ENCODE results near the gene FAF2. TPM values are rescaled to one million over a fixed set of nuclear protein-coding genes. Genes with fewer than 3 reads are reported as not detected.

The FAF2 gene
- total RNA-seq, 2 experiments from 2014 or later: 37.6 to 44.8 TPM

GRCh38 chr5:176410486-176411180 is 37.6 kb upstream of the FAF2 start:
- ChIA-PET POLR2A (no interaction called here), CTCF (interaction anchor here (0.6 to 0.9 kb wide), 3 partner anchors 74 to 249 kb away, joined by 3 to 4 read pairs (median 3); no protein-coding TSS in a partner anchor)
- Mint-ChIP-seq H3K9me3 (ENCODE audit: low read depth) (no peaks in the 10 kb centered on the region), H3K27me3 (no peaks in the 10 kb centered on the region), H3K36me3 (ENCODE audit: low read depth) (peaks cover 8% of the 10 kb centered on the region), H3K27ac (no peak overlapping the region), H3K4me1 (peaks cover 28% of the 10 kb centered on the region), H3K4me3 (no peak overlapping the region)
- intact Hi-C loops (cut with DNase I, micrococcal nuclease): loop anchor here in 1 of 2 experiments (10.0 kb wide), 2 partner anchors 134 to 164 kb away; partner anchors contain the start of gene CDHR2
- DNase-seq: no peak
- no peak for ATAC-seq

- intact Hi-C loops (cut with DNase I, micrococcal nuclease): loop anchor here in 1 of 2 experiments (10.0 kb wide), 2 partner anchors 132 to 162 kb away; partner anchors contain the start of gene CDHR2
- POLR2A ChIA-PET: interaction anchor here (0.7 kb wide), 1 partner anchor 87 kb away, joined by 3 read pairs; no protein-coding TSS in a partner anchor
- CTCF ChIA-PET: interaction anchor here (0.7 kb wide), 2 partner anchors 157 to 161 kb away, joined by 3 read pairs; no protein-coding TSS in a partner anchor
- peaks cover 36% of the 10 kb centered on the region for H3K4me1 Mint-ChIP-seq
- no peaks in the 10 kb centered on the region for H3K27me3 Mint-ChIP-seq
- peaks cover 5% of the 10 kb centered on the region for H3K36me3 Mint-ChIP-seq (ENCODE audit: low read depth)
- ATAC-seq (no peak), DNase-seq (no peak)
- no peaks in the 10 kb centered on the region for H3K9me3 Mint-ChIP-seq (ENCODE audit: low read depth)
- no peak overlapping the region for H3K4me3 Mint-ChIP-seq
- H3K27ac Mint-ChIP-seq: no peak overlapping the region
These were observed 35.5 kb upstream of the FAF2 start for GRCh38 chr5:176412517-176413254.

GRCh38 chr5:176413255-176413565 is 35.0 kb upstream of the FAF2 start:
- no peak overlapping the region for H3K27ac Mint-ChIP-seq
- H3K27me3 Mint-ChIP-seq: no peaks in the 10 kb centered on the region
- ChIA-PET POLR2A (interaction anchor here (0.7 kb wide), 1 partner anchor 87 kb away, joined by 3 read pairs; no protein-coding TSS in a partner anchor), CTCF (interaction anchor here (0.7 kb wide), 1 partner anchor 160 kb away, joined by 3 read pairs; no protein-coding TSS in a partner anchor)
- peaks cover 5% of the 10 kb centered on the region for H3K36me3 Mint-ChIP-seq (ENCODE audit: low read depth)
- ATAC-seq (no peak), DNase-seq (no peak)
- intact Hi-C loops (cut with DNase I, micrococcal nuclease): loop anchor here in 1 of 2 experiments (10.0 kb wide), 2 partner anchors 132 to 162 kb away; partner anchors contain the start of gene CDHR2
- no peaks in the 10 kb centered on the region for H3K9me3 Mint-ChIP-seq (ENCODE audit: low read depth)
- H3K4me1 Mint-ChIP-seq: peaks cover 36% of the 10 kb centered on the region
- H3K4me3 Mint-ChIP-seq: no peak overlapping the region

- ChIA-PET POLR2A (interaction anchor here (0.6 kb wide), 1 partner anchor 94 kb away, joined by 10 read pairs; no protein-coding TSS in a partner anchor), CTCF (no interaction called here)
- Mint-ChIP-seq H3K27ac (no peak overlapping the region), H3K36me3 (ENCODE audit: low read depth) (peaks cover 5% of the 10 kb centered on the region), H3K4me1 (peaks cover 36% of the 10 kb centered on the region), H3K4me3 (no peak overlapping the region), H3K27me3 (no peaks in the 10 kb centered on the region), H3K9me3 (ENCODE audit: low read depth) (no peaks in the 10 kb centered on the region)
- intact Hi-C loops (cut with DNase I, micrococcal nuclease): loop anchor here in 1 of 2 experiments (10.0 kb wide), 2 partner anchors 131 to 161 kb away; partner anchors contain the start of gene CDHR2
- ATAC-seq (no peak), DNase-seq (no peak)
These were observed 34.4 kb upstream of the FAF2 start for GRCh38 chr5:176413709-176414191.

DNA sequence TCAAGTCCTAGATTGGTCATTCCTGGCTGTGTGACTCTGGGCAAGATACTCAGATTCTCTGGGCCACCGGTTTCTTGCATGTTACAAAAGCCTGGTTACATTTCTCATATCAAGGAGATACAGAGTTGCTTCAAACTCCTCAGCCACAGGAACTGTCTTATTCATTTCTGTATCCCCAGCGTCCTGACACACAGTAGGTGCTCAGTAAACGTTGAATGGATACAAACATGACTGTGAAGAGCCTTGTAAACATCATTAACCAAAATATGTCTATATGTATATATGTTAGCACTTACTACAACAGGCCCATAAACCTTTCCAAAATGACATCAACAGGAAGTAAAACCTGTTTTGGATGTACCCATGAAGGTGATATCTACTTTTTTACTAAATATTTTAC is 33.5 kb upstream of the FAF2 start:
- H3K27me3 Mint-ChIP-seq: no peaks in the 10 kb centered on the region
- intact Hi-C loops (cut with DNase I, micrococcal nuclease): loop anchor here in 1 of 2 experiments (10.0 kb wide), 2 partner anchors 130 to 160 kb away; partner anchors contain the start of gene CDHR2
- ATAC-seq (no peak), DNase-seq (no peak)
- peaks cover 36% of the 10 kb centered on the region for H3K4me1 Mint-ChIP-seq
- peaks cover 5% of the 10 kb centered on the region for H3K36me3 Mint-ChIP-seq (ENCODE audit: low read depth)
- POLR2A ChIA-PET: no interaction called here
- H3K9me3 Mint-ChIP-seq (ENCODE audit: low read depth): no peaks in the 10 kb centered on the region
- peak overlapping the region; percentile 74 for H3K4me3 Mint-ChIP-seq
- CTCF ChIA-PET: interaction anchor here (1.1 to 4.7 kb wide), 2 partner anchors 34 to 116 kb away, joined by 5 to 22 read pairs; partner anchors contain the start of gene FAF2
- peak overlapping the region; percentile 29 for H3K27ac Mint-ChIP-seq

GRCh38 chr5:176415240-176415951 is 32.8 kb upstream of the FAF2 start:
- Mint-ChIP-seq H3K36me3 (ENCODE audit: low read depth) (peaks cover 2% of the 10 kb centered on the region), H3K27ac (peak overlapping the region; percentile 76), H3K27me3 (no peaks in the 10 kb centered on the region), H3K4me1 (peaks cover 36% of the 10 kb centered on the region), H3K4me3 (peak overlapping the region; percentile 74), H3K9me3 (ENCODE audit: low read depth) (no peaks in the 10 kb centered on the region)
- peak; percentile 18 for DNase-seq
- CTCF ChIA-PET: interaction anchor here (0.6 to 4.7 kb wide), 7 partner anchors 8 to 116 kb away, joined by 3 to 22 read pairs (median 5); partner anchors contain the start of gene FAF2
- ATAC-seq: peak; percentile 1
- POLR2A ChIA-PET: interaction anchor here (0.5 to 0.8 kb wide), 2 partner anchors 122 to 970 kb away, joined by 3 to 5 read pairs; partner anchors contain the start of gene RNF44
- intact Hi-C loops (cut with DNase I, micrococcal nuclease): loop anchor here in 1 of 2 experiments (10.0 kb wide), 2 partner anchors 129 to 159 kb away; partner anchors contain the start of gene CDHR2

DNA sequence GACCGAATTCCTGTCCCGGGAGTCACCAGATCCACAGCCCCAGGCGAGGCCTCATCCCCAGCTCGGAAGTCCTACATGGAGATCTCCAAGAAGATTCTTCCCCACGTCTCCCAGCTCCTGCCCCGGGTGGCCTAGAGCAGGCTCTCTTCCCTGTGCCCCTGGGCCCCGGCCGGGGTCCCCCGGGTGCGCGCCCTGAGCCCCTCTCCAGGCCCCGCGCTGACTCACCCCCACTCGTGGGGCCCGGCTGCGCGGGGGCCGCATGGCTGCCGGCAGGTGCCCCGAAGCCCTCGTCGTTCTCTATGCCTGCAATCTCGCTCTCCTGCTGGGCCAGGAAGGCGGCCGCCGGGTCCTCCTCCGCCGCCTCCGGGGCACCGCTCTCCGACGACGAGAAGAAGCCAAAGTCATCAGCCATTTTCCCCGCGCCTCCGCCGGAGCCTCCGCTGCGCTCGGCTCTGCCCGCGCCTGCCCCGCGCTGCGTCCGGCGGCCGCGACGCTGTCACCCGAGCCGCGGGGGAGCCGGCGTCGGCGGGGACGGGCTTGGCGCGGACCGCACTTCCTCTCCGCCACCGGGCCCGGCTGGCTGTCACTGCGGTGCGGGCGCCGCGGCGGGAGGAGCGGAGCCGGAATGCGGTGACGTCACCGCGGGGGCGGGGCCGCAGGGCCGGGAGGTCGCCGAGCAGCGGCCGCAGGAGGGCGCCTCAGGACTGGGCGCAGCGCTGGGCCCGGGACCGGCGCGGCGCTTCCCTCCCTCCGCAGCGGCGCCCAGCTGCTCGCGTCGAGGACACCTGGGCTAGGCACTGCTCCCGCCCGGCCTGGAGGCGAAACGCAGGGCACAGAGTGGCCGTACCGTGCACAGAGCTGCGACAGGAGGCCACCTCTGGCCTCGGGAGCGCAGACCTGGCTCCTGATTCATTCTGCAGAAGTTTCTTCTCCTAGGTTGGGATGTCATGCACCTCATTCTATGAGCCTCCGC is 31.9 kb upstream of the FAF2 start, which contains the start of gene CLTB:
Gene CLTB, minus strand, starts transcription at position 588 of the 973 bp plus-strand sequence. Its CDS starts 176 bp downstream, at position 412.
- peak; percentile 94 for DNase-seq
- intact Hi-C loops (cut with DNase I, micrococcal nuclease): loop anchor here (1.0 to 10.0 kb wide), 13 partner anchors 27 to 231 kb away; partner anchors contain the start of genes FAF2 (in 2 of the 2), ARL10 (in 1 of the 2), CDHR2 (in 1 of the 2) and GPRIN1 (in 1 of the 2)
- POLR2A ChIA-PET: interaction anchor here (0.5 to 0.8 kb wide), 2 partner anchors 121 to 971 kb away, joined by 3 to 5 read pairs; partner anchors contain the start of gene RNF44
- H3K4me1 Mint-ChIP-seq: peaks cover 36% of the 10 kb centered on the region
- H3K9me3 Mint-ChIP-seq (ENCODE audit: low read depth): peaks cover 3% of the 10 kb centered on the region
- ATAC-seq: peak; percentile 96
- H3K4me3 Mint-ChIP-seq: peak within 1 kb of the TSS; percentile 74
- H3K27me3 Mint-ChIP-seq: no peaks in the 10 kb centered on the region
- H3K27ac Mint-ChIP-seq: peak within 1 kb of the TSS; percentile 76
- no peaks in the 10 kb centered on the region for H3K36me3 Mint-ChIP-seq (ENCODE audit: low read depth)
- CTCF ChIA-PET: interaction anchor here (0.6 to 4.7 kb wide), 17 partner anchors 9 to 485 kb away, joined by 3 to 22 read pairs (median 3); partner anchors contain the start of gene FAF2

GRCh38 chr5:176416965-176417364 is 31.2 kb upstream of the FAF2 start:
- Mint-ChIP-seq H3K4me3 (peak overlapping the region; percentile 58), H3K9me3 (ENCODE audit: low read depth) (peaks cover 3% of the 10 kb centered on the region), H3K27me3 (no peaks in the 10 kb centered on the region), H3K36me3 (ENCODE audit: low read depth) (no peaks in the 10 kb centered on the region), H3K27ac (peak overlapping the region; percentile 53), H3K4me1 (peaks cover 31% of the 10 kb centered on the region)
- ChIA-PET CTCF (interaction anchor here (0.7 to 4.7 kb wide), 14 partner anchors 9 to 484 kb away, joined by 3 to 22 read pairs (median 4); partner anchors contain the start of genes FAF2, HIGD2A and NOP16), POLR2A (no interaction called here)
- no peak for ATAC-seq
- no peak for DNase-seq
- intact Hi-C loops (cut with DNase I, micrococcal nuclease): loop anchor here (1.0 to 10.0 kb wide), 13 partner anchors 28 to 230 kb away; partner anchors contain the start of genes FAF2 (in 2 of the 2), ARL10 (in 1 of the 2), CDHR2 (in 1 of the 2) and GPRIN1 (in 1 of the 2)

DNA sequence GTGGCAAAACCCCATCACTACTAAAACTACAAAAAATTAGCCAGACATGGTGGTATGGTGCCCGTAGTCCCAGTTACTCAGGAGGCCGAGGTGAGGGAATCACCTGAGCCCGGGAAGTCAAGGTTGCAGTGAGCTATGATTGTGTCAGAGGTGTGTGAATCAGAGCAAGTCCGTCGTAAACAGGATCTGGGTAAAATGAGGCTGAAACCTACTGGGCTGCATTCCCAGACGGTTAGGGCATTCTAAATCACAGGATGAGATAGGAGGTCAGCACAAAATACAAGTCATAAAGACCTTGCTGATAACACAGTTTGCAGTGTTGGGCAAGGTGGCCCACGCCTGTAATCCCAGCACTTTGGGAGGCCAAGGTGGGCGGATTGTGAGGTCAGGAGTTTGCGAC is 29.9 kb upstream of the FAF2 start:
- Mint-ChIP-seq H3K4me1 (peaks cover 26% of the 10 kb centered on the region), H3K27me3 (no peaks in the 10 kb centered on the region), H3K27ac (no peak overlapping the region), H3K9me3 (ENCODE audit: low read depth) (peaks cover 3% of the 10 kb centered on the region), H3K4me3 (no peak overlapping the region), H3K36me3 (ENCODE audit: low read depth) (no peaks in the 10 kb centered on the region)
- no peak for ATAC-seq
- DNase-seq: no peak
- CTCF ChIA-PET: interaction anchor here (0.6 to 4.7 kb wide), 4 partner anchors 14 to 160 kb away, joined by 3 to 22 read pairs (median 4); partner anchors contain the start of gene FAF2
- POLR2A ChIA-PET: interaction anchor here (0.6 kb wide), 1 partner anchor 13 kb away, joined by 5 read pairs; no protein-coding TSS in a partner anchor
- intact Hi-C loops (cut with DNase I, micrococcal nuclease): loop anchor here in 1 of 2 experiments (10.0 kb wide), 2 partner anchors 127 to 157 kb away; partner anchors contain the start of gene CDHR2
